CD8-positive, alpha-beta memory T cell (primary cell): ENCODE results near the gene EFHC2. TPM values are rescaled to one million over a fixed set of nuclear protein-coding genes. Genes with fewer than 3 reads are reported as not detected.

Experiments
- CTCF ChIA-PET: fragments of 350-600 bp; sonication (Branson Sonifier 250); formaldehyde crosslinking; loops from one replicate; lab custom pipeline; 2021; ENCODE audit warnings: antibody characterized with exemption; lab: Charles Lee
- POLR2A ChIA-PET: fragments of 350-600 bp; sonication (Branson Sonifier 250); formaldehyde crosslinking; loops from one replicate; lab custom pipeline; 2021; ENCODE audit warnings: antibody characterized with exemption; lab: Charles Lee
- DNase-seq, 5 donors: peaks; one replicate each; pipeline versions ENCODE4 v3.0.0 to v3.0.0-alpha.2; 2020 to 2022; ENCODE audit warnings: mixed read lengths in 1 of 5
- H3K27ac ChIP-seq: one replicate; pipeline ENCODE4 v1.7.0; 2013; ENCODE audit warnings: low read depth, mild to moderate bottlenecking, low read length, moderate library complexity
- H3K27me3 ChIP-seq: 2 replicates; pipeline ENCODE4 v1.7.0; 2013; ENCODE audit warnings: low read length, mild to moderate bottlenecking; ENCODE audit not compliant: insufficient read depth, poor library complexity, severe bottlenecking
- H3K36me3 ChIP-seq: 2 replicates; pipeline ENCODE4 v1.7.0; 2013; ENCODE audit warnings: mild to moderate bottlenecking, low read length, moderate library complexity; ENCODE audit not compliant: insufficient read depth
- H3K4me1 ChIP-seq: 2 replicates; pipeline ENCODE4 v1.7.0; 2013; ENCODE audit warnings: mild to moderate bottlenecking, low read length, moderate library complexity; ENCODE audit not compliant: insufficient read depth
- H3K4me3 ChIP-seq: 2 replicates; pipeline ENCODE4 v1.7.0; 2013; ENCODE audit warnings: mild to moderate bottlenecking, low read length
- H3K9me3 ChIP-seq: 2 replicates; pipeline ENCODE4 v1.7.0; 2013; ENCODE audit warnings: mild to moderate bottlenecking, low read length
- H3K27ac Mint-ChIP-seq, 8 donors: one replicate each; pipeline ENCODE4 v1.8.0; 2020 to 2021; ENCODE audit warnings: mixed read lengths in 8 of 8, mild to moderate bottlenecking in 6 of 8, inconsistent platforms in 3 of 8, moderate library complexity in 3 of 8
- H3K27me3 Mint-ChIP-seq, 2 donors: one replicate each; pipeline ENCODE4 v1.8.0; 2020 to 2021; ENCODE audit warnings: mixed read lengths in 2 of 2, mild to moderate bottlenecking in 1 of 2, moderate library complexity in 1 of 2
- H3K36me3 Mint-ChIP-seq, 3 donors: one replicate each; pipeline ENCODE4 v1.8.0; 2020 to 2021; ENCODE audit warnings: mixed read lengths in 3 of 3, inconsistent platforms in 1 of 3, mild to moderate bottlenecking in 1 of 3
- H3K4me1 Mint-ChIP-seq, 3 donors: one replicate each; pipeline ENCODE4 v1.8.0; 2020 to 2021; ENCODE audit warnings: mixed read lengths in 3 of 3, inconsistent platforms in 1 of 3, mild to moderate bottlenecking in 1 of 3
- H3K4me3 Mint-ChIP-seq, 7 donors: one replicate each; pipeline ENCODE4 v1.8.0; 2020 to 2021; ENCODE audit warnings: mixed read lengths in 7 of 7, mild to moderate bottlenecking in 6 of 7, moderate library complexity in 4 of 7, inconsistent platforms in 2 of 7
- H3K9me3 Mint-ChIP-seq, 5 donors: one replicate each; pipeline ENCODE4 v1.8.0; 2020 to 2022; ENCODE audit warnings: mixed read lengths in 5 of 5, mild to moderate bottlenecking in 3 of 5, moderate library complexity in 2 of 5, inconsistent platforms in 1 of 5
- polyA plus RNA-seq: library from polyadenylated mRNA; unstranded; fragments of 300-500 nt; fragmentation: Illumina TruSeq; gene quantifications from one replicate; pipeline ENCODE4 v1.2.3, GENCODE V29; 2021
- total RNA-seq, 2 experiments: library from RNA; stranded (reverse); gene quantifications; one replicate each; pipeline ENCODE4 v1.2.3, GENCODE V29; 2021

EFHC2 gene
- total and polyA plus RNA-seq, 3 experiments from 2014 or later = 0.18 to 3.5 (median 0.20) TPM

- peaks cover 3 to 8% (median 7%) of the 10 kb centered on the region in 5 donors for H3K9me3 Mint-ChIP-seq
- H3K4me1 Mint-ChIP-seq = no peaks in the 10 kb centered on the region
- peaks cover 3 to 10% of the 10 kb centered on the region in 2 donors for H3K27me3 Mint-ChIP-seq
- H3K27ac Mint-ChIP-seq = no peak overlapping the region
- no peak for DNase-seq
- no peaks in the 10 kb centered on the region for H3K9me3 ChIP-seq
- no peaks in the 10 kb centered on the region for H3K36me3 ChIP-seq
- no peak overlapping the region for H3K4me3 Mint-ChIP-seq
- POLR2A ChIA-PET = no interaction called here
- no peaks in the 10 kb centered on the region for H3K27me3 ChIP-seq
- H3K27ac ChIP-seq = no peak overlapping the region
- no peak overlapping the region for H3K4me3 ChIP-seq
- no peaks in the 10 kb centered on the region for H3K4me1 ChIP-seq
- CTCF ChIA-PET = no interaction called here
- H3K36me3 Mint-ChIP-seq = peaks cover 0 to 11% (median 1%) of the 10 kb centered on the region in 3 donors
These were observed 169.4 kb downstream of the EFHC2 start for GRCh38 chrX:44174061-44174460.

GRCh38 chrX:44173219-44173618 is 170.3 kb downstream of the EFHC2 start:
- peaks cover 3 to 8% (median 7%) of the 10 kb centered on the region in 5 donors for H3K9me3 Mint-ChIP-seq
- CTCF ChIA-PET = no interaction called here

GRCh38 chrX:44167116-44167515 is 176.4 kb downstream of the EFHC2 start:
- H3K27me3 Mint-ChIP-seq = peaks cover 0 to 11% of the 10 kb centered on the region in 2 donors
- no peaks in the 10 kb centered on the region for H3K4me1 Mint-ChIP-seq
- H3K27ac Mint-ChIP-seq = no peak overlapping the region
- no peaks in the 10 kb centered on the region for H3K9me3 Mint-ChIP-seq
- no peak overlapping the region for H3K4me3 Mint-ChIP-seq
- Histone ChIP-seq H3K4me1 (no peaks in the 10 kb centered on the region), H3K27me3 (no peaks in the 10 kb centered on the region), H3K9me3 (no peaks in the 10 kb centered on the region), H3K27ac (no peak overlapping the region), H3K36me3 (no peaks in the 10 kb centered on the region), H3K4me3 (no peak overlapping the region)
- peaks cover 0 to 3% (median 2%) of the 10 kb centered on the region in 3 donors for H3K36me3 Mint-ChIP-seq
- no peak for DNase-seq
- POLR2A ChIA-PET = no interaction called here
- CTCF ChIA-PET = no interaction called here

More at GRCh38 chrX:44173219-44173618, 170.3 kb downstream of the EFHC2 start:
- DNase-seq = no peak
- Histone ChIP-seq H3K4me3 (no peak overlapping the region), H3K27me3 (no peaks in the 10 kb centered on the region), H3K36me3 (no peaks in the 10 kb centered on the region), H3K27ac (no peak overlapping the region), H3K9me3 (no peaks in the 10 kb centered on the region), H3K4me1 (no peaks in the 10 kb centered on the region)
- Mint-ChIP-seq H3K27ac (peak overlapping the region in 1 of 8 donors; percentile 61), H3K27me3 (peaks cover 3 to 14% of the 10 kb centered on the region in 2 donors), H3K4me3 (no peak overlapping the region), H3K4me1 (no peaks in the 10 kb centered on the region), H3K36me3 (peaks cover 0 to 11% (median 1%) of the 10 kb centered on the region in 3 donors)
- POLR2A ChIA-PET = no interaction called here

GRCh38 chrX:44162964-44163475 is 180.5 kb downstream of the EFHC2 start:
- no peaks in the 10 kb centered on the region for H3K36me3 ChIP-seq
- no peaks in the 10 kb centered on the region for H3K27me3 ChIP-seq
- CTCF ChIA-PET = no interaction called here
- no peak for DNase-seq
- POLR2A ChIA-PET = no interaction called here
- Mint-ChIP-seq H3K4me1 (no peaks in the 10 kb centered on the region), H3K27ac (no peak overlapping the region), H3K27me3 (peaks cover 0 to 8% of the 10 kb centered on the region in 2 donors), H3K4me3 (no peak overlapping the region), H3K9me3 (no peaks in the 10 kb centered on the region), H3K36me3 (peaks cover 0 to 3% (median 2%) of the 10 kb centered on the region in 3 donors)
- H3K4me1 ChIP-seq = no peaks in the 10 kb centered on the region
- no peak overlapping the region for H3K27ac ChIP-seq
- no peaks in the 10 kb centered on the region for H3K9me3 ChIP-seq
- H3K4me3 ChIP-seq = no peak overlapping the region

- no peaks in the 10 kb centered on the region for H3K36me3 ChIP-seq
- Mint-ChIP-seq H3K27me3 (peaks cover 0 to 7% of the 10 kb centered on the region in 2 donors), H3K4me3 (no peak overlapping the region), H3K27ac (no peak overlapping the region), H3K9me3 (no peaks in the 10 kb centered on the region), H3K4me1 (no peaks in the 10 kb centered on the region), H3K36me3 (peaks cover 0 to 2% (median 0%) of the 10 kb centered on the region in 3 donors)
- DNase-seq = no peak
- H3K27me3 ChIP-seq = no peaks in the 10 kb centered on the region
- no peaks in the 10 kb centered on the region for H3K4me1 ChIP-seq
- POLR2A ChIA-PET = no interaction called here
- no peaks in the 10 kb centered on the region for H3K9me3 ChIP-seq
- no peak overlapping the region for H3K4me3 ChIP-seq
- no peak overlapping the region for H3K27ac ChIP-seq
- CTCF ChIA-PET = no interaction called here
These were observed 185.6 kb downstream of the EFHC2 start for GRCh38 chrX:44157858-44158257.

GRCh38 chrX:44157283-44157682 is 186.2 kb downstream of the EFHC2 start:
- no peak overlapping the region for H3K4me3 ChIP-seq
- DNase-seq = no peak
- Mint-ChIP-seq H3K36me3 (no peaks in the 10 kb centered on the region), H3K27me3 (peaks cover 0 to 9% of the 10 kb centered on the region in 2 donors), H3K4me3 (no peak overlapping the region), H3K4me1 (no peaks in the 10 kb centered on the region), H3K9me3 (no peaks in the 10 kb centered on the region), H3K27ac (no peak overlapping the region)
- ChIA-PET POLR2A (no interaction called here), CTCF (no interaction called here)
- H3K27ac ChIP-seq = no peak overlapping the region
- H3K36me3 ChIP-seq = no peaks in the 10 kb centered on the region
- H3K9me3 ChIP-seq = no peaks in the 10 kb centered on the region
- H3K27me3 ChIP-seq = no peaks in the 10 kb centered on the region
- no peaks in the 10 kb centered on the region for H3K4me1 ChIP-seq

- Histone ChIP-seq H3K9me3 (no peaks in the 10 kb centered on the region), H3K27ac (no peak overlapping the region), H3K4me3 (no peak overlapping the region), H3K36me3 (no peaks in the 10 kb centered on the region), H3K27me3 (no peaks in the 10 kb centered on the region), H3K4me1 (no peaks in the 10 kb centered on the region)
- no peak overlapping the region for H3K4me3 Mint-ChIP-seq
- ChIA-PET POLR2A (no interaction called here), CTCF (no interaction called here)
- no peak for DNase-seq
- no peaks in the 10 kb centered on the region for H3K9me3 Mint-ChIP-seq
- H3K27me3 Mint-ChIP-seq = peaks cover 0 to 7% of the 10 kb centered on the region in 2 donors
- H3K27ac Mint-ChIP-seq = no peak overlapping the region
- no peaks in the 10 kb centered on the region for H3K36me3 Mint-ChIP-seq
- H3K4me1 Mint-ChIP-seq = no peaks in the 10 kb centered on the region
These were observed 186.7 kb downstream of the EFHC2 start for GRCh38 chrX:44156726-44157125.

GRCh38 chrX:44155126-44155525 is 188.3 kb downstream of the EFHC2 start:
- H3K27me3 ChIP-seq = no peaks in the 10 kb centered on the region
- H3K4me3 ChIP-seq = no peak overlapping the region
- H3K4me1 Mint-ChIP-seq = no peaks in the 10 kb centered on the region
- DNase-seq = no peak
- no peaks in the 10 kb centered on the region for H3K36me3 ChIP-seq
- H3K9me3 Mint-ChIP-seq = no peaks in the 10 kb centered on the region
- ChIA-PET POLR2A (no interaction called here), CTCF (no interaction called here)
- peaks cover 0 to 9% of the 10 kb centered on the region in 2 donors for H3K27me3 Mint-ChIP-seq
- no peaks in the 10 kb centered on the region for H3K9me3 ChIP-seq
- H3K36me3 Mint-ChIP-seq = no peaks in the 10 kb centered on the region
- H3K4me3 Mint-ChIP-seq = no peak overlapping the region
- no peaks in the 10 kb centered on the region for H3K4me1 ChIP-seq
- H3K27ac ChIP-seq = no peak overlapping the region
- no peak overlapping the region for H3K27ac Mint-ChIP-seq
